Neuronal stem cell (in vitro differentiated cells): ENCODE measurements around the gene ASCL3.
A peak's percentile ranks its signal among the peaks of the same experiment; 100 is the strongest.

Experiments
- DNase-seq: peaks from one replicate; pipeline ENCODE4 v3.0.0-alpha.2; 2013; ENCODE audit warnings: low spot score
- H2AFZ ChIP-seq: one replicate; pipeline ENCODE4 v1.6.1; 2013; ENCODE audit warnings: mild to moderate bottlenecking, low read length, inconsistent platforms
- H2AK5ac ChIP-seq: 2 replicates; pipeline ENCODE4 v1.6.1; 2013; ENCODE audit warnings: low read depth, mild to moderate bottlenecking, inconsistent platforms, low read length, moderate library complexity, mixed read lengths
- H2BK120ac ChIP-seq: 2 replicates; pipeline ENCODE4 v1.6.1; 2013; ENCODE audit warnings: low read depth, mild to moderate bottlenecking, inconsistent platforms, low read length, moderate library complexity, mixed read lengths
- H2BK12ac ChIP-seq: one replicate; pipeline ENCODE4 v1.6.1; 2013; ENCODE audit warnings: low read length, inconsistent platforms
- H2BK15ac ChIP-seq: 2 replicates; pipeline ENCODE4 v1.6.1; 2013; ENCODE audit warnings: mild to moderate bottlenecking, low read length, inconsistent platforms, mixed read lengths
- H2BK5ac ChIP-seq: one replicate; pipeline ENCODE4 v1.6.1; 2013; ENCODE audit warnings: inconsistent platforms, mild to moderate bottlenecking, low read length, moderate library complexity
- H3K14ac ChIP-seq: one replicate; pipeline ENCODE4 v1.6.1; 2013; ENCODE audit warnings: low read length, inconsistent platforms
- H3K18ac ChIP-seq: 2 replicates; pipeline ENCODE4 v1.6.1; 2013; ENCODE audit warnings: low read length, inconsistent platforms
- H3K23ac ChIP-seq: 2 replicates; pipeline ENCODE4 v1.6.1; 2013; ENCODE audit warnings: low read depth, mild to moderate bottlenecking, mixed read lengths, low read length, inconsistent platforms; ENCODE audit not compliant: poor library complexity
- H3K27ac ChIP-seq: replicated peaks from 3 replicates; pipeline ENCODE4 v1.5.1; 2013; ENCODE audit warnings: low read length, inconsistent platforms
- H3K27me3 ChIP-seq, 3 experiments: 2 replicates each; pipeline ENCODE4 v1.6.1; 2013; ENCODE audit warnings: low read length in 3 of 3, mild to moderate bottlenecking in 2 of 3, inconsistent platforms in 1 of 3, low read depth in 1 of 3, mixed read lengths in 1 of 3, moderate library complexity in 1 of 3; ENCODE audit not compliant: control insufficient read depth in 3 of 3, insufficient read depth in 3 of 3
- H3K36me3 ChIP-seq, 2 donors: replicated peaks in 1 of 2; 2 replicates each; pipeline ENCODE4 v1.6.1; 2013; ENCODE audit warnings: low read length in 2 of 2; ENCODE audit not compliant: control insufficient read depth in 2 of 2, insufficient read depth in 2 of 2
- H3K4ac ChIP-seq: 2 replicates; pipeline ENCODE4 v1.6.1; 2013; ENCODE audit warnings: inconsistent platforms, mild to moderate bottlenecking, low read length, moderate library complexity
- H3K4me1 ChIP-seq, 2 donors: 1 replicate in 1 of 2; 2 replicates in 1 of 2; pipeline ENCODE4 v1.6.1; 2013; ENCODE audit warnings: low read length in 2 of 2, low read depth in 1 of 2; ENCODE audit not compliant: control insufficient read depth in 2 of 2, insufficient read depth in 1 of 2
- H3K4me2 ChIP-seq: one replicate; pipeline ENCODE4 v1.6.1; 2013; ENCODE audit warnings: mild to moderate bottlenecking, low read length, inconsistent platforms; ENCODE audit not compliant: insufficient read depth, poor library complexity, severe bottlenecking
- H3K4me3 ChIP-seq, 2 donors: 2 replicates each; pipeline ENCODE4 v1.5.1; 2013; ENCODE audit warnings: low read length in 2 of 2, mild to moderate bottlenecking in 2 of 2, inconsistent platforms in 1 of 2, moderate library complexity in 1 of 2
- H3K79me1 ChIP-seq: one replicate; pipeline ENCODE4 v1.6.1; 2013; ENCODE audit warnings: low read depth, mild to moderate bottlenecking, inconsistent platforms, low read length, moderate library complexity
- H3K9ac ChIP-seq: one replicate; pipeline ENCODE4 v1.6.1; 2013; ENCODE audit warnings: mild to moderate bottlenecking, low read depth, low read length, inconsistent platforms; ENCODE audit not compliant: poor library complexity
- H3K9me3 ChIP-seq, 2 donors: replicated peaks in 1 of 2; 2 replicates each; pipeline versions ENCODE3 to v1.6.1; 2013; ENCODE audit warnings: low read length in 2 of 2, mild to moderate bottlenecking in 2 of 2, inconsistent platforms in 1 of 2, low read depth in 1 of 2, mixed read lengths in 1 of 2, moderate library complexity in 1 of 2; ENCODE audit not compliant: control insufficient read depth in 2 of 2, insufficient read depth in 1 of 2
- H4K8ac ChIP-seq: one replicate; pipeline ENCODE4 v1.6.1; 2013; ENCODE audit warnings: low read depth, mild to moderate bottlenecking, inconsistent platforms, low read length, moderate library complexity
- H4K91ac ChIP-seq: one replicate; pipeline ENCODE4 v1.6.1; 2013; ENCODE audit warnings: low read length, low read depth, mild to moderate bottlenecking, inconsistent platforms; ENCODE audit not compliant: poor library complexity
- WGBS, 2 donors: extraction: QIAGEN DNeasy Blood & Tissue Kit; methylation state at CpG; one replicate each; pipeline ENCODE4 v1.1.7; 2013; ENCODE audit warnings: missing lambda C conversion rate in 2 of 2, mixed read lengths in 1 of 2; ENCODE audit not compliant: insufficient read length in 2 of 2, insufficient replicate concordance in 1 of 2; ENCODE audit errors: extremely low coverage in 2 of 2; 5-methylcytosine and 5-hydroxymethylcytosine counted together

The ASCL3 gene

GRCh38 chr11:8962841-8963240 is 20.0 kb upstream of the ASCL3 start:
- no peak overlapping the region for H2AFZ ChIP-seq
- no peak overlapping the region for H3K9ac ChIP-seq
- no peak overlapping the region for H4K91ac ChIP-seq
- no peak overlapping the region for H2BK12ac ChIP-seq
- H3K36me3 ChIP-seq, result peaks cover 0 to 5% of the 10 kb centered on the region in 2 donors
- no peak overlapping the region for H3K14ac ChIP-seq
- H3K4me3 ChIP-seq, result no peak overlapping the region
- peaks cover 3 to 13% of the 10 kb centered on the region in 2 donors for H3K4me1 ChIP-seq
- WGBS, 2 donors, result no CpG with 5 or more reads among the region's 2 CpGs
- H3K18ac ChIP-seq, result no peak overlapping the region
- no peaks in the 10 kb centered on the region for H3K27me3 ChIP-seq
- H2BK5ac ChIP-seq, result no peak overlapping the region
- H4K8ac ChIP-seq, result no peak overlapping the region
- H3K9me3 ChIP-seq, result no peaks in the 10 kb centered on the region
- no peak overlapping the region for H2BK15ac ChIP-seq
- no peak overlapping the region for H3K4ac ChIP-seq
- H3K27ac ChIP-seq, result no peak overlapping the region
- H2BK120ac ChIP-seq, result no peak overlapping the region
- no peak overlapping the region for H3K23ac ChIP-seq
- H3K79me1 ChIP-seq, result no peaks in the 10 kb centered on the region
- no peak overlapping the region for H3K4me2 ChIP-seq
- no peak for DNase-seq
- H2AK5ac ChIP-seq, result no peak overlapping the region

- Histone ChIP-seq H3K4ac (no peak overlapping the region), H2AK5ac (no peak overlapping the region), H3K4me3 (no peak overlapping the region), H3K36me3 (no peaks in the 10 kb centered on the region), H2BK12ac (no peak overlapping the region), H4K91ac (no peak overlapping the region), H3K14ac (no peak overlapping the region), H2BK5ac (no peak overlapping the region), H4K8ac (no peak overlapping the region), H3K18ac (no peak overlapping the region), H2AFZ (no peak overlapping the region), H3K9ac (no peak overlapping the region), H2BK120ac (no peak overlapping the region), H3K4me2 (no peak overlapping the region), H3K23ac (no peak overlapping the region), H3K79me1 (no peaks in the 10 kb centered on the region), H3K27ac (no peak overlapping the region), H2BK15ac (no peak overlapping the region), H3K4me1 (peaks cover 3 to 13% of the 10 kb centered on the region in 2 donors), H3K9me3 (no peaks in the 10 kb centered on the region), H3K27me3 (no peaks in the 10 kb centered on the region)
- WGBS, 2 donors, result no CpG with 5 or more reads among the region's 2 CpGs
- no peak for DNase-seq
Observed at GRCh38 chr11:8961401-8961800, 18.6 kb upstream of the ASCL3 start.

- Histone ChIP-seq H2BK15ac (no peak overlapping the region), H3K23ac (no peak overlapping the region), H4K8ac (no peak overlapping the region), H2BK5ac (no peak overlapping the region), H3K9me3 (peaks cover 0 to 2% of the 10 kb centered on the region in 2 donors), H3K14ac (no peak overlapping the region), H3K79me1 (no peaks in the 10 kb centered on the region), H3K27ac (no peak overlapping the region), H2AK5ac (no peak overlapping the region), H2AFZ (no peak overlapping the region), H4K91ac (no peak overlapping the region), H3K4me2 (no peak overlapping the region), H3K4me3 (no peak overlapping the region), H3K4ac (no peak overlapping the region), H3K27me3 (no peaks in the 10 kb centered on the region), H3K36me3 (peaks cover 0 to 14% of the 10 kb centered on the region in 2 donors), H3K18ac (no peak overlapping the region), H3K9ac (no peak overlapping the region), H2BK12ac (no peak overlapping the region), H2BK120ac (no peak overlapping the region), H3K4me1 (peaks cover 3 to 13% of the 10 kb centered on the region in 2 donors)
- DNase-seq, result peak; percentile 58
- WGBS, 2 donors, result no CpG with 5 or more reads among the region's 2 CpGs
Observed at GRCh38 chr11:8959546-8960166, 16.8 kb upstream of the ASCL3 start.

- H3K4me1 ChIP-seq, result peaks cover 0 to 5% of the 10 kb centered on the region in 2 donors
- H4K8ac ChIP-seq, result no peak overlapping the region
- no peaks in the 10 kb centered on the region for H3K27me3 ChIP-seq
- DNase-seq, result no peak
- H3K79me1 ChIP-seq, result no peaks in the 10 kb centered on the region
- H2AFZ ChIP-seq, result no peak overlapping the region
- H3K14ac ChIP-seq, result no peak overlapping the region
- H3K9ac ChIP-seq, result no peak overlapping the region
- no peak overlapping the region for H3K27ac ChIP-seq
- H3K4me3 ChIP-seq, result no peak overlapping the region
- H3K4me2 ChIP-seq, result no peak overlapping the region
- no CpG with 5 or more reads among the region's 4 CpGs for WGBS, 2 donors
- H3K4ac ChIP-seq, result no peak overlapping the region
- no peak overlapping the region for H2BK120ac ChIP-seq
- no peak overlapping the region for H3K18ac ChIP-seq
- no peak overlapping the region for H2BK15ac ChIP-seq
- no peak overlapping the region for H2AK5ac ChIP-seq
- no peak overlapping the region for H3K23ac ChIP-seq
- no peak overlapping the region for H2BK5ac ChIP-seq
- no peak overlapping the region for H2BK12ac ChIP-seq
- peaks cover 0 to 2% of the 10 kb centered on the region in 2 donors for H3K9me3 ChIP-seq
- no peak overlapping the region for H4K91ac ChIP-seq
- peaks cover 0 to 34% of the 10 kb centered on the region in 2 donors for H3K36me3 ChIP-seq
Observed at GRCh38 chr11:8956860-8957259, 14.0 kb upstream of the ASCL3 start.
